ENCODE data around the gene CEP290.

Gene CEP290

GRCh38 chr12:88132392-88132791 is 9.5 kb downstream of the CEP290 start:
- in situ Hi-C loops (cut with HindIII; ENCODE audit: low pct_ligation_motif_present, low sequenced_read_pairs) = no loop called here
- Histone ChIP-seq H3K27me3 (replicated peaks) (no peaks in the 10 kb centered on the region), H3K4me3 (ENCODE audit: low read depth, low read length) (no peak overlapping the region), H3K36me3 (replicated peaks) (no peaks in the 10 kb centered on the region), H3K27ac (no peak overlapping the region)
- DNase-seq = no peak
- no peak for TF ChIP-seq CTCF (IDR thresholded peaks at IDR 0.05; ENCODE audit: low read depth, low read length, missing control alignments)

- no peaks in the 10 kb centered on the region for H3K27me3 ChIP-seq (replicated peaks)
- TF ChIP-seq CTCF (IDR thresholded peaks at IDR 0.05; ENCODE audit: low read depth, low read length, missing control alignments) = no peak
- H3K36me3 ChIP-seq (replicated peaks) = no peaks in the 10 kb centered on the region
- no peak overlapping the region for H3K27ac ChIP-seq
- no peak for DNase-seq
- in situ Hi-C loops (cut with HindIII; ENCODE audit: low pct_ligation_motif_present, low sequenced_read_pairs) = no loop called here
- no peak overlapping the region for H3K4me3 ChIP-seq (ENCODE audit: low read depth, low read length)
Measured at GRCh38 chr12:88127855-88128254, 14.0 kb downstream of the CEP290 start.

- Histone ChIP-seq H3K27ac (no peak overlapping the region), H3K36me3 (replicated peaks) (no peaks in the 10 kb centered on the region), H3K27me3 (replicated peaks) (no peaks in the 10 kb centered on the region), H3K4me3 (ENCODE audit: low read depth, low read length) (no peak overlapping the region)
- DNase-seq = no peak
- no peak for TF ChIP-seq CTCF (IDR thresholded peaks at IDR 0.05; ENCODE audit: low read depth, low read length, missing control alignments)
- in situ Hi-C loops (cut with HindIII; ENCODE audit: low pct_ligation_motif_present, low sequenced_read_pairs) = no loop called here
Measured at GRCh38 chr12:88127099-88127498, 14.8 kb downstream of the CEP290 start.

GRCh38 chr12:88122666-88123065 is 19.2 kb downstream of the CEP290 start:
- Histone ChIP-seq H3K27me3 (replicated peaks) (no peaks in the 10 kb centered on the region), H3K4me3 (ENCODE audit: low read depth, low read length) (no peak overlapping the region), H3K36me3 (replicated peaks) (no peaks in the 10 kb centered on the region), H3K27ac (no peak overlapping the region)
- no peak for TF ChIP-seq CTCF (IDR thresholded peaks at IDR 0.05; ENCODE audit: low read depth, low read length, missing control alignments)
- in situ Hi-C loops (cut with HindIII; ENCODE audit: low pct_ligation_motif_present, low sequenced_read_pairs) = no loop called here
- no peak for DNase-seq

GRCh38 chr12:88113871-88114270 is 28.0 kb downstream of the CEP290 start:
- Histone ChIP-seq H3K27ac (peak overlapping the region; percentile 14), H3K36me3 (replicated peaks) (peaks cover 3% of the 10 kb centered on the region), H3K27me3 (replicated peaks) (no peaks in the 10 kb centered on the region), H3K4me3 (ENCODE audit: low read depth, low read length) (no peak overlapping the region)
- in situ Hi-C loops (cut with HindIII; ENCODE audit: low pct_ligation_motif_present, low sequenced_read_pairs) = no loop called here
- DNase-seq = peak; percentile 14
- TF ChIP-seq CTCF (IDR thresholded peaks at IDR 0.05; ENCODE audit: low read depth, low read length, missing control alignments) = no peak

- Histone ChIP-seq H3K36me3 (replicated peaks) (peaks cover 5% of the 10 kb centered on the region), H3K27ac (no peak overlapping the region), H3K4me3 (ENCODE audit: low read depth, low read length) (no peak overlapping the region), H3K27me3 (replicated peaks) (no peaks in the 10 kb centered on the region)
- DNase-seq = no peak
- TF ChIP-seq CTCF (IDR thresholded peaks at IDR 0.05; ENCODE audit: low read depth, low read length, missing control alignments) = no peak
- in situ Hi-C loops (cut with HindIII; ENCODE audit: low pct_ligation_motif_present, low sequenced_read_pairs) = no loop called here
Measured at GRCh38 chr12:88111074-88111652, 30.7 kb downstream of the CEP290 start.

Measured in brain microvascular endothelial cell (primary cell).